Naive thymus-derived CD8-positive, alpha-beta T cell (primary cell): ENCODE data around the gene RALGAPB. TPM values are rescaled to one million over a fixed set of nuclear protein-coding genes. Genes with fewer than 3 reads are reported as not detected.
"Not testable (repeated sequence)": the region's sequence is repeated elsewhere in the genome, so short reads cannot be mapped to it uniquely, and the experiment has no call there.

Experiments used
- ATAC-seq, 2 donors: fragments of 150-1000 bp; cut with Tn5 transposase in 1 of 2; sonication (Bioruptor Pico), chemical (Tn5 transposase) in 1 of 2; 1 replicate in 1 of 2; 2 replicates in 1 of 2; pipeline ENCODE4 v1.10.0; 2021; ENCODE audit warnings: mild to moderate bottlenecking in 2 of 2, moderate library complexity in 2 of 2
- POLR2A ChIA-PET: fragments of 350-600 bp; sonication (Branson Sonifier 250); formaldehyde crosslinking; loops from one replicate; lab custom pipeline; 2021; ENCODE audit warnings: antibody characterized with exemption; lab: Charles Lee
- DNase-seq, 10 donors: peaks; one replicate each; pipeline versions ENCODE4 v3.0.0 to v3.0.0-alpha.2; 2020 to 2022
- H3K27ac Mint-ChIP-seq, 10 donors: one replicate each; pipeline ENCODE4 v1.8.0; 2020 to 2022; ENCODE audit warnings: mild to moderate bottlenecking in 10 of 10, mixed read lengths in 10 of 10, moderate library complexity in 4 of 10, inconsistent platforms in 1 of 10
- H3K27me3 Mint-ChIP-seq, 5 donors: one replicate each; pipeline ENCODE4 v1.8.0; 2021 to 2022; ENCODE audit warnings: mixed read lengths in 5 of 5
- H3K36me3 Mint-ChIP-seq, 3 donors: one replicate each; pipeline ENCODE4 v1.8.0; 2020 to 2022; ENCODE audit warnings: mixed read lengths in 3 of 3, mild to moderate bottlenecking in 2 of 3, inconsistent platforms in 1 of 3
- H3K4me1 Mint-ChIP-seq, 4 donors: one replicate each; pipeline ENCODE4 v1.8.0; 2021 to 2022; ENCODE audit warnings: mixed read lengths in 4 of 4
- H3K4me3 Mint-ChIP-seq, 10 donors: one replicate each; pipeline ENCODE4 v1.8.0; 2020 to 2022; ENCODE audit warnings: mild to moderate bottlenecking in 10 of 10, mixed read lengths in 10 of 10, moderate library complexity in 6 of 10, inconsistent platforms in 1 of 10
- H3K9me3 Mint-ChIP-seq, 9 donors: one replicate each; pipeline ENCODE4 v1.8.0; 2020 to 2022; ENCODE audit warnings: mixed read lengths in 9 of 9, mild to moderate bottlenecking in 3 of 9, inconsistent platforms in 1 of 9, moderate library complexity in 1 of 9
- polyA plus RNA-seq, 3 donors: library from polyadenylated mRNA; unstranded; fragments of 300-500 nt; fragmentation: Illumina TruSeq; gene quantifications; one replicate each; pipeline ENCODE4 v1.2.3, GENCODE V29; 2021
- total RNA-seq, 8 experiments: library from RNA in 2 of 8; stranded (reverse) in 2 of 8; gene quantifications; one replicate each; pipeline ENCODE4 v1.2.3 and lab custom pipeline; 2021 to 2026

RALGAPB gene
- total and polyA plus RNA-seq, 5 experiments from 2014 or later: 8.8 to 56.2 (median 13.8) TPM

DNA sequence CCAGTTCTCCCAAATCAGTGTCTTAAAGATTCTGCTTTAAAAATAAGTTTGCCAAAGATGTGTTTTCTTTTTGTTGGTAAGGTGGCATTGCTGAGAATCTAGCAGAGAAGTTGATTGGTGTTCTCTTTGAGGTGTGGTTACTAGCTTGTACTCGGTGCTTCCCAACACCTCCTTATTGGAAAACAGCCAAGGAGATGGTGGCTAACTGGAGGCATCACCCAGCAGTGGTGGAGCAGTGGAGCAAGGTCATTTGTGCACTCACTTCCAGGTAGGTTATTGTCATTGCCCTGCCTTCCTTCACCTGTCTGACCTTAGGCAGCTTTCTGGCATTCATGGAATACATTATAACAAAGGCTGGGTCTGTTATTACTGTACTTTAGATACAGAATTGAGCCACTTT lies 26.7 kb downstream of the RALGAPB start:
- no peaks in the 10 kb centered on the region for H3K27me3 Mint-ChIP-seq
- DNase-seq (no peak), ATAC-seq (no peak)
- no peak overlapping the region for H3K4me3 Mint-ChIP-seq
- POLR2A ChIA-PET: no interaction called here
- H3K27ac Mint-ChIP-seq: peak overlapping the region in 1 of 10 donors; percentile 53
- H3K9me3 Mint-ChIP-seq: peaks cover 0 to 1% (median 0%) of the 10 kb centered on the region in 9 donors
- H3K4me1 Mint-ChIP-seq: peaks cover 0 to 5% (median 1%) of the 10 kb centered on the region in 4 donors
- H3K36me3 Mint-ChIP-seq: peaks cover 21 to 96% (median 47%) of the 10 kb centered on the region in 3 donors

DNA sequence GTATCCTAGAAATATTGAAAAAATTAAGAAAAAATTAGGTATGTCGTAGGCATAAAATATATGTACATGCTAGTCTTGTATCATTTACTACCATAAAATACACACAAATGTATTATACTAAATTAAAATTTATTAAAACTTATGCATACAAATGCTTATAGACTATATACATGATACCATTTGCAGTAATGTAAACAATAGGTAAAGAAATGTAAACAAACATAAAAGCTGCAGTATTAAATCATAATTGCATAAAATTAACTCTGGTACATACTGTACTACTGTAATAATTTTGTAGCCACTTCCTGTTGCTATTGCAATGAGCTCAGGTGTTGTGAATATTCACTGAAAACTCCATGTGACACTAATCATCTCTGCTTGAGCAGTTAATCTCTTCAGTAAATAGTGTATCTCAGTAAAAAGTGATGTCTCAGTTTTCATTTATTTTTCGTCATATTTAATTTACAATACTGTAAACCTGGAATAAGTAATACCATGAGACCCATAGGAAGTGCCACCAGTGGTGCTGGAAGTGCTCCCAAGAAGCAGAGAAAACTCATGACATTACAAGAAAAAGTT lies 29.3 kb downstream of the RALGAPB start:
- DNase-seq (no peak), ATAC-seq (no peak)
- peaks cover 0 to 6% (median 2%) of the 10 kb centered on the region in 9 donors for H3K9me3 Mint-ChIP-seq
- no peaks in the 10 kb centered on the region for H3K27me3 Mint-ChIP-seq
- H3K4me3 Mint-ChIP-seq: no peak overlapping the region
- peaks cover 0 to 5% (median 1%) of the 10 kb centered on the region in 4 donors for H3K4me1 Mint-ChIP-seq
- no peak overlapping the region for H3K27ac Mint-ChIP-seq
- POLR2A ChIA-PET: no interaction called here
- H3K36me3 Mint-ChIP-seq: peaks cover 26 to 81% (median 50%) of the 10 kb centered on the region in 3 donors

DNA sequence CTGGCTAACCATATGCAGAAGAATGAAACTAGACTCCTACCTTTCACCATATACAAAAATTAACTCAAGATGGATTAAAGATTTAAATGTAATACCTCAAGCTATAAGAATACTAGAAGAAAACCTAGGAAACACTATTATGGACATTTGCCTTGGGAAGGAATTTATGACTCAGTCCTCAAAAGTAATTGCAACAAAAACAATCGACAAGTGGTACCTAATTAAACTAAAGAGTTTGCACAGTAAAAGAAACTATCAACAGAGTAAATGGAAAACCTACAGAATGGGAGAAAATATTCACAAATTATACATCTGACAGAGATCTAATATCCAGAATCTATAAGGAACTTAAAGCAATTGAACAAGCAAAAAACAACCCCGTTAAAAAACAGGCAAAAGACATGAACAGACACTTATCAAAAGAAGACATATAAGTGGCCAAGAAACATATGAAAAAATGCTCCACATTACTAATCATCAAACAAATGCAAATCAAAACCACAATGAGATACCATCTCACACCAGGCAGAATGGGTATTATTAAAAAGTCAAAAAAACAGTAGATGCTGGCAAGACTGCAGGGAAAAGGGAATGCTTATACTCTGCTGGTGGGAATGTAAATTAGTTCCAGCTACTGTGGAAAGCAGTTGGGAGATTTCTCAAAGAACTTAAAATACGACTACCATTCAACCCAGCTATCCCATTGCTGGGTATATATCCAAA lies 31.9 kb downstream of the RALGAPB start:
- POLR2A ChIA-PET: no interaction called here
- peaks cover 0 to 3% (median 1%) of the 10 kb centered on the region in 4 donors for H3K4me1 Mint-ChIP-seq
- ATAC-seq: no peak
- no peak for DNase-seq
- H3K36me3 Mint-ChIP-seq: peaks cover 25 to 77% (median 42%) of the 10 kb centered on the region in 3 donors
- no peaks in the 10 kb centered on the region for H3K27me3 Mint-ChIP-seq
- H3K4me3 Mint-ChIP-seq: no peak overlapping the region
- H3K9me3 Mint-ChIP-seq: peaks cover 0 to 6% (median 2%) of the 10 kb centered on the region in 9 donors
- H3K27ac Mint-ChIP-seq: no peak overlapping the region

DNA sequence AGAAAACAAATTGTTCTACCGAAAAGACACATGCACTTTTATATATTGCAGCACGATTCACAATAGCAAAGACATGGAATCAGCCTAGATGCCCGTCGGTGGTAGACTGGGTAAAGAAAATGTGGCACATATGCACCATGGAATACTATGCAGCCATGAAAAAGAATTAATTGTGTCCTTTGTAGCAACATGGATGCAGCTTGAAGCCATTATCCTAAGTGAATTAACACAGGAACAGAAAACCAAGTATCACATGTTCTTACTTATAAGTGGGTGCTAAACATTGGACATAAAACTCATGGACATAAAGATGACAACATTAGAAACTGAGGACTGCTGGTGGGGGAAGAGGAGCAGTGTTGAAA lies 32.4 kb downstream of the RALGAPB start:
- Mint-ChIP-seq H3K36me3 (peaks cover 30 to 77% (median 45%) of the 10 kb centered on the region in 3 donors), H3K27ac (peak overlapping the region in 1 of 10 donors; percentile 53), H3K9me3 (peaks cover 0 to 6% (median 2%) of the 10 kb centered on the region in 9 donors), H3K27me3 (no peaks in the 10 kb centered on the region), H3K4me1 (peaks cover 0 to 5% (median 2%) of the 10 kb centered on the region in 4 donors), H3K4me3 (no peak overlapping the region)
- POLR2A ChIA-PET: no interaction called here
- DNase-seq (no peak), ATAC-seq (no peak)

DNA sequence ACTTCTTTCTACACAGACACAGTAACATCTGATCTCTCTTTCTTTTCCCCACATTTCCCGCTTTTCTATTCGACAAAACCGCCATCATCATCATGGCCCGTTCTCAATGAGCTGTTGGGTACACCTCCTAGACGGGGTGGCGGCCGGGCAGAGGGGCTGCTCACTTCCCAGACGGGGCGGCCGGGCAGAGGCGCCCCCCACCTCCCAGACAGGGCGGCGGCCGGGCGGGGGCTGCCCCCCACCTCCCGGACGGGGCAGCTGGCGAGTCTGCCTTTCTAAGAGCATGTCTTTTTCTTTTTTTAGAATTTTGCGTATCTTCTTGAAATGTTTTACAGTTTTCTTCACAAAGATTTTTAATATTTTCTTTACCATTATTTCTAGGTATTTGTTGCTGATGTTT lies 39.1 kb downstream of the RALGAPB start:
- H3K36me3 Mint-ChIP-seq: peaks cover 13 to 75% (median 31%) of the 10 kb centered on the region in 3 donors

DNA sequence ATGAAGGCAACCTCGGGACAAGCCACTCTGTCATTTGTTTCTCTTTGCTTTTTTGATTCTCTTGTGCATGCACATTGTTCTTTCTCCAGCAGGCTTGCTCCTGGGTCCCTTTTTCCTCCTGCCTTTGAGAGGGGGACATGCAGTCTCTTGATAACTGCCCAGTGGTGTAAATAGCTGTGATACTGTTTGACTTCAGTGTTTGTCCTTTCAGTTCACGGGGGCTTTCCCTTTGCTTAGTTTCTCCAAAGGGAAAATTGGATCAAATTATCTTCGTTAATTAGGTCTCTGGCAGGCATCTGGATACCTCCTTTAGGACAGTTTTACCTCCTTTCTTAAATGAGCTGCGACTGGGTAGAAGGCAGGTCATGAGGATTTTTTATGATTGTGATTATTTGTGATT lies 41.5 kb downstream of the RALGAPB start:
- no peak for DNase-seq
- Mint-ChIP-seq H3K4me1 (peaks cover 0 to 12% (median 11%) of the 10 kb centered on the region in 4 donors), H3K36me3 (peaks cover 19 to 79% (median 39%) of the 10 kb centered on the region in 3 donors), H3K27me3 (no peaks in the 10 kb centered on the region), H3K27ac (no peak overlapping the region), H3K9me3 (no peaks in the 10 kb centered on the region), H3K4me3 (no peak overlapping the region)
- POLR2A ChIA-PET: no interaction called here
- ATAC-seq: no peak

More for the DNA sequence above, 39.1 kb downstream of the RALGAPB start:
- H3K27me3 Mint-ChIP-seq, H3K9me3 Mint-ChIP-seq, H3K4me3 Mint-ChIP-seq, POLR2A ChIA-PET, ATAC-seq, H3K27ac Mint-ChIP-seq, DNase-seq: not testable (repeated sequence)
- peaks cover 0 to 13% (median 11%) of the 10 kb centered on the region in 4 donors for H3K4me1 Mint-ChIP-seq

DNA sequence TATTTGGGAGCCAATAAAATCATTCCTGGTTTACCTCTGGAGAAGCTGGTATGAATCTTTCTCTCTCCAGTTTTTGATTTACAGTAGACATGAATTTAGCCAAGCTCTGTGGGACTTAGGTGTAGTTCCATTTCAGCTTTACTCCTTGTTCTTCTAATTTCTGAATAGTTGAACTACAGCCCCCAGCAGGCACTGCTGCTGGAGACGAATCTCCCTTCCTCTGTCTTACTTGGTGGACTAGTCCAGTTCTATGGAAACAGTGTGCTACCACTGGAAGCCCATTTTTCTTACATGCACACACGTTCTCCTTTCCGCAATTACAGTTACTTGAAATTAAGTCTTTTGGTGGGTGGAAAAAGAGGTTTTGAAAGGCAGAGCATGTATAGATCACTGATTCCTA lies 42.3 kb downstream of the RALGAPB start:
- ATAC-seq (no peak), DNase-seq (no peak)
- no peak overlapping the region for H3K4me3 Mint-ChIP-seq
- POLR2A ChIA-PET: no interaction called here
- peak overlapping the region in 4 of 10 donors; percentile 2 to 43 (median 10) for H3K27ac Mint-ChIP-seq
- no peaks in the 10 kb centered on the region for H3K9me3 Mint-ChIP-seq
- peaks cover 0 to 10% (median 9%) of the 10 kb centered on the region in 4 donors for H3K4me1 Mint-ChIP-seq
- peaks cover 12 to 79% (median 35%) of the 10 kb centered on the region in 3 donors for H3K36me3 Mint-ChIP-seq
- H3K27me3 Mint-ChIP-seq: no peaks in the 10 kb centered on the region

DNA sequence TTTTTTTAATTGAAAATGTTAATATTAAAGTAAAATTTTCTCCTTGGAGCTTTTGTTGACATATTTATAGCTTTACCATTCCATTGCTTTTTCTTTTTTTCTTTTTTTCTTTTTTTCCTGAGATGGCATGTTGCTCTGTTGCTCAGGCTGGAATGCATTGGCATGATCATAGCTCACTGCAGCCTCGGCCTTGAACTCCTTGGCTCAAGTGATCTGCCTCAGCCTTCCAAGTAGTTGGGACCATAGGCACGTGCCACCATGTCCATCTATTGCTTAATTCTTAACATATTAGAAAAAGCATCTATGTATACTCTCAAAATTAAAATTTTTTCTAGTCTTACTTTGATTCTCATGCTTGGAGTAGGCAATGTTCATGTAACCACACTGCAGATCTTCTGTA lies 43.0 kb downstream of the RALGAPB start:
- POLR2A ChIA-PET: no interaction called here
- Mint-ChIP-seq H3K36me3 (peaks cover 6 to 76% (median 32%) of the 10 kb centered on the region in 3 donors), H3K4me3 (no peak overlapping the region)

DNA sequence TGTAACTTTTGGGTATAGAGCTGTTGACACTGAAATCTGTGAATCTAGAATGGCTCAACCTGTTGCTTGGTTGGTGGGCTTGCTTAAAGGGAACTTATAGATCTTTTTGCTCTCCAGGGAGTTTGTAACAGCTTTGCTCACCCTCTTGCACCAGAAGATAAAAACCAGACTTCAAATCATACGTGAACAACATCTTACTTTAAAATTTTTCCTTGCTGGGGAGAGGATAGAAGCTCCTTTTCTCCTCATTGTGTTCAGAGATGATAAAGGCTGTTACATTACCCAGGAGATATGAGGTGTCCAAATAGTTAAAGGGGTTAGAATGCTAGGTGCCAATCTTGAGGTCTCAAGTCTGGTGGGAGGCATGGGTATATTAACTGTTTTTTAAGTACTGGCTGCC lies 46.8 kb downstream of the RALGAPB start:
- no peaks in the 10 kb centered on the region for H3K9me3 Mint-ChIP-seq
- no peaks in the 10 kb centered on the region for H3K27me3 Mint-ChIP-seq
- H3K27ac Mint-ChIP-seq: peak overlapping the region in 2 of 10 donors; percentile 34 to 45
- DNase-seq (no peak), ATAC-seq (no peak)
- peaks cover 6 to 85% (median 38%) of the 10 kb centered on the region in 3 donors for H3K36me3 Mint-ChIP-seq
- POLR2A ChIA-PET: interaction anchor here (1.2 kb wide), 1 partner anchor 47 kb away, joined by 3 read pairs; the partner anchor contains the start of gene RALGAPB
- peaks cover 0 to 8% (median 4%) of the 10 kb centered on the region in 4 donors for H3K4me1 Mint-ChIP-seq
- no peak overlapping the region for H3K4me3 Mint-ChIP-seq

More for the DNA sequence above, 43.0 kb downstream of the RALGAPB start:
- H3K27ac Mint-ChIP-seq: no peak overlapping the region
- no peaks in the 10 kb centered on the region for H3K9me3 Mint-ChIP-seq
- DNase-seq (no peak), ATAC-seq (no peak)
- H3K27me3 Mint-ChIP-seq: no peaks in the 10 kb centered on the region
- H3K4me1 Mint-ChIP-seq: peaks cover 0 to 10% (median 9%) of the 10 kb centered on the region in 4 donors

DNA sequence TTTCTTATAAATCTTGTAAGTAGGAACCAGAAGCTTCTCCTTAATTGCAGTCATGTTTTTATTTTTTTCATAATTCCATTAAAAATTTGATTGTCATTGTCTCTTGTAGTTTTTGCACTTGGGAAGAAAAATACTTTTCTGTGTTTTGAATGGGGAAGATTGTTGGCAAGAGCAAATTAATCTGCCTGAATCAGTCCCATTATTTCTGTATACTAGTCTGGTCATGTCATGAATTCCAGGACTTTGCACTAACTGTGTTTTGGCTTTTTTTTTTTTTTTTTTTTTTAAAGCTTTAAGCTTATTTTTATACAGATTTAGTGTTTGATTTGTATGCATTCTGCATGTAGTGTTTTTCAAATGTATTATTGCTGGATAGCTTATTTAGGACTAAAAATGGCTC lies 47.6 kb downstream of the RALGAPB start:
- peaks cover 6 to 87% (median 38%) of the 10 kb centered on the region in 3 donors for H3K36me3 Mint-ChIP-seq
- no peak for ATAC-seq
- no peak overlapping the region for H3K27ac Mint-ChIP-seq
- no peaks in the 10 kb centered on the region for H3K27me3 Mint-ChIP-seq
- H3K9me3 Mint-ChIP-seq: no peaks in the 10 kb centered on the region
- no peak for DNase-seq
- no peak overlapping the region for H3K4me3 Mint-ChIP-seq
- POLR2A ChIA-PET: interaction anchor here (0.7 to 1.2 kb wide), 2 partner anchors 13 to 48 kb away, joined by 3 read pairs; partner anchors contain the start of gene RALGAPB
- peaks cover 0 to 5% (median 2%) of the 10 kb centered on the region in 4 donors for H3K4me1 Mint-ChIP-seq

DNA sequence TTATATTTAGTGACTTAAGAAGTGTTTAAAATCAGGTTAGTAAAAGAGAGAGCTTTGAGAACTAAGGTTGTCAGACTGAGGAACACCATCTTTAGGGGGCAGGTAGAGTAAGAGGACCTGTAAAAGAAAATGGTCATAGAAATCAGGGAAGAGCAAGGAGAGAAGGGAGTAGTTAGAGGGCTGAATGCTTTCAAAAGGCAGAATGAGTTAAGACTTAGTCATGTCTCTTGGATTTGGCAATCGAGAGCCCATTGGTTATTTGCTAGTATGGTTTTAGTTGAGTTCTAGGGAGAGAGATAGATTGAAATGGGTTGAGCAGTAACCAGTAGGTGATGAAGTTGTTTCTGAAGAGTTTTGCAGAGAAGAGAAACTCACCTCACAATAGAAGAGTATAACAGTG lies 51.1 kb downstream of the RALGAPB start:
- POLR2A ChIA-PET: no interaction called here
- DNase-seq (no peak), ATAC-seq (no peak)
- H3K27me3 Mint-ChIP-seq: no peaks in the 10 kb centered on the region
- peaks cover 0 to 8% (median under 1%) of the 10 kb centered on the region in 4 donors for H3K4me1 Mint-ChIP-seq
- no peak overlapping the region for H3K4me3 Mint-ChIP-seq
- no peak overlapping the region for H3K27ac Mint-ChIP-seq
- peaks cover 5 to 86% (median 28%) of the 10 kb centered on the region in 3 donors for H3K36me3 Mint-ChIP-seq
- H3K9me3 Mint-ChIP-seq: no peaks in the 10 kb centered on the region

DNA sequence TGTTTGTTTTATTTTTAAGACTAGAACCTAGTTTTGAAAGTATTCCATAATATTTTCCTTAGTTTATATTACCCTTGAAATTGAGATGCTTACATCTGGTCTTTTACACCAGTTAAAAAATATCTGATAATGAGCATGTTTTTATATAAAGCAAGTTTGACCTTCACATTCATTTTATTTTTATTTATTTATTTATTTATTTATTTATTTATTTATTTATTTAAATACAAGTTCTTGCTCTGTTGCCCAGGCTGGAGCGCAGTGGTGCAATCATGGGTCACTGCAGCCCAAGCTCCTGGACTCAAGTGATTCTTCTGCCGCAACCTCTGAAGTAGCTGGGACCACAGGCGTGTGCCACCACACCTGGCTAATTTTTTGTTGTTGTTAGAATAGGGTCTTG lies 55.5 kb downstream of the RALGAPB start:
- Mint-ChIP-seq H3K9me3 (no peaks in the 10 kb centered on the region), H3K36me3 (peaks cover 5 to 82% (median 16%) of the 10 kb centered on the region in 3 donors), H3K27me3 (no peaks in the 10 kb centered on the region), H3K4me3 (no peak overlapping the region), H3K4me1 (peaks cover 0 to 9% (median 0%) of the 10 kb centered on the region in 4 donors), H3K27ac (peak overlapping the region in 1 of 10 donors; percentile 19)
- ATAC-seq (no peak), DNase-seq (no peak)
- POLR2A ChIA-PET: no interaction called here

DNA sequence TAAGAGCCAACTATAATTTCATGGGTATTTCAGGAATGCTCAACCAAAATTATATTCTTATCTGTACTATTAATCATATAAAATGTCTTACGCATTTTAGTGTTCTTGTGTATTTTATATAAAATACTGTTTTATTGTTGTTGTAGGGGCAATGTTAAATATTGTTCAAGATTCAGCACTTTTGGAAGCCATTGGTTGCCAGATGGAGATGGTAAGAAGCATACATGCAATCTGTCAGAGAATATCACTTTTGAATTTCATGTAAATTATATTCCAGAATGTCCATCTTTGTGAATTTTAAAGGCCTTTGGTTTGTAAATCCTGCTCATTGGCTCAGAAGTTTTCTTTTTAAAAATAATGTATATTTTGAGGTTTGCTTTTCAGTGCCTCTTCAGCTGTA lies 58.4 kb downstream of the RALGAPB start:
- Mint-ChIP-seq H3K9me3 (no peaks in the 10 kb centered on the region), H3K36me3 (peaks cover 5 to 83% (median 24%) of the 10 kb centered on the region in 3 donors)
- DNase-seq: no peak

More for the DNA sequence above, 58.4 kb downstream of the RALGAPB start:
- H3K4me1 Mint-ChIP-seq: peaks cover 0 to 5% (median 0%) of the 10 kb centered on the region in 4 donors
- H3K4me3 Mint-ChIP-seq: no peak overlapping the region
- no peak overlapping the region for H3K27ac Mint-ChIP-seq
- ATAC-seq: no peak
- no peaks in the 10 kb centered on the region for H3K27me3 Mint-ChIP-seq
- POLR2A ChIA-PET: interaction anchor here (0.7 kb wide), 1 partner anchor 8 kb away, joined by 3 read pairs; no protein-coding TSS in a partner anchor
